Prostate gland (tissue), 2 donors: Measurements from ENCODE around the gene CPLX1. TPM values are rescaled to one million over a fixed set of nuclear protein-coding genes. Genes with fewer than 3 reads are reported as not detected.

Experiments used
- DNase-seq: peaks from one replicate; pipeline ENCODE4 v3.0.0-alpha.2; 2019; ENCODE audit warnings: low spot score
- H3K27ac ChIP-seq, 2 donors: fragments of 200-600 bp; sonication (generic); 2 replicates each; pipeline ENCODE4 v1.5.1; 2017 to 2019
- H3K27me3 ChIP-seq: fragments of 200-600 bp; sonication (generic); replicated peaks from 2 replicates; pipeline ENCODE4 v1.5.1; 2019; ENCODE audit not compliant: insufficient read depth
- H3K36me3 ChIP-seq, 2 donors: fragments of 200-600 bp; sonication (generic); 1 replicate in 1 of 2; 2 replicates in 1 of 2; pipeline versions ENCODE4 v1.5.1 to v1.8.1; 2017 to 2019
- H3K4me1 ChIP-seq: fragments of 200-600 bp; sonication (generic); replicated peaks from 2 replicates; pipeline ENCODE4 v1.5.1; 2019
- H3K4me3 ChIP-seq, 2 donors: fragments of 200-600 bp; sonication (generic); 2 replicates each; pipeline ENCODE4 v1.5.1; 2017 to 2019
- H3K9me3 ChIP-seq: fragments of 200-600 bp; sonication (generic); 2 replicates; pipeline ENCODE4 v1.5.1; 2017
- CTCF ChIP-seq, 4 experiments: fragments of 200-600 bp in 2 of 4; fragments of 450-650 bp in 2 of 4; sonication (generic) in 2 of 4; IDR thresholded peaks; 1 replicate in 3 of 4; 2 replicates in 1 of 4; pipeline ENCODE4 v1.5.1; 2016 to 2019; ENCODE audit warnings: antibody characterized with exemption in 4 of 4, mild to moderate bottlenecking in 2 of 4, moderate library complexity in 2 of 4
- POLR2A ChIP-seq: fragments of 450-650 bp; IDR thresholded peaks from one replicate; pipeline ENCODE4 v1.6.1; 2016; ENCODE audit warnings: antibody characterized with exemption, mild to moderate bottlenecking
- POLR2AphosphoS5 ChIP-seq: sonication (generic); formaldehyde crosslinking; IDR thresholded peaks from one replicate; pipeline ENCODE4 v1.6.1; 2017; ENCODE audit warnings: antibody characterized with exemption
- WGBS: methylation state at CpG from one replicate; pipeline ENCODE4 v1.1.5; 2018; 5-methylcytosine and 5-hydroxymethylcytosine counted together
- intact Hi-C: fragments of 100-400 bp; cut with DNase I; formaldehyde crosslinking; loops from one replicate; pipeline ENCODE4 v1.14.2; 2022
- total RNA-seq, 2 donors: library from RNA; depleted of rRNA; stranded (reverse); fragments of >200 nt; gene quantifications; one replicate each; pipeline ENCODE4 v1.1.0, GENCODE V29; 2016

The CPLX1 gene
- total RNA-seq, 2 donors from 2014 or later, result 2.5 to 4.4 TPM

GRCh38 chr4:871484-871883 lies 45.6 kb upstream of the CPLX1 start:
- H3K27ac ChIP-seq, result no peak overlapping the region
- H3K9me3 ChIP-seq, result no peaks in the 10 kb centered on the region
- no peaks in the 10 kb centered on the region for H3K4me1 ChIP-seq
- H3K36me3 ChIP-seq, result peaks cover 0 to 6% of the 10 kb centered on the region in 2 donors
- H3K27me3 ChIP-seq, result no peaks in the 10 kb centered on the region
- 82% methylated on average over 9 of the region's 9 CpGs for WGBS
- no peak overlapping the region for H3K4me3 ChIP-seq
- TF ChIP-seq POLR2AphosphoS5, result no peak
- TF ChIP-seq POLR2A, result no peak
- no peak for TF ChIP-seq CTCF (IDR thresholded peaks at IDR 0.05)
- no peak for DNase-seq
- intact Hi-C loops, result no loop called here

GRCh38 chr4:870951-871350 lies 45.0 kb upstream of the CPLX1 start:
- intact Hi-C loops, result no loop called here
- no peak overlapping the region for H3K4me3 ChIP-seq
- 89% methylated on average over 20 of the region's 20 CpGs for WGBS
- no peak for TF ChIP-seq POLR2A
- no peak for TF ChIP-seq POLR2AphosphoS5
- no peak for TF ChIP-seq CTCF (IDR thresholded peaks at IDR 0.05)
- H3K27ac ChIP-seq, result no peak overlapping the region
- peaks cover 0 to 6% of the 10 kb centered on the region in 2 donors for H3K36me3 ChIP-seq
- H3K9me3 ChIP-seq, result no peaks in the 10 kb centered on the region
- H3K27me3 ChIP-seq, result no peaks in the 10 kb centered on the region
- no peak for DNase-seq
- H3K4me1 ChIP-seq, result no peaks in the 10 kb centered on the region

GRCh38 chr4:869776-870175 lies 43.8 kb upstream of the CPLX1 start:
- Histone ChIP-seq H3K9me3 (no peaks in the 10 kb centered on the region), H3K36me3 (peaks cover 0 to 10% of the 10 kb centered on the region in 2 donors), H3K4me3 (no peak overlapping the region), H3K4me1 (no peaks in the 10 kb centered on the region), H3K27ac (no peak overlapping the region), H3K27me3 (no peaks in the 10 kb centered on the region)
- no peak for DNase-seq
- intact Hi-C loops, result no loop called here
- whole genome bisulfite sequencing, result 97% methylated on average over 15 of the region's 15 CpGs
- TF ChIP-seq CTCF (IDR thresholded peaks at IDR 0.05), result no peak
- TF ChIP-seq POLR2AphosphoS5, result no peak
- TF ChIP-seq POLR2A, result no peak

GRCh38 chr4:868421-868820 lies 42.5 kb upstream of the CPLX1 start:
- Histone ChIP-seq H3K9me3 (no peaks in the 10 kb centered on the region), H3K36me3 (peaks cover 0 to 20% of the 10 kb centered on the region in 2 donors), H3K27ac (no peak overlapping the region), H3K4me3 (no peak overlapping the region), H3K4me1 (no peaks in the 10 kb centered on the region), H3K27me3 (no peaks in the 10 kb centered on the region)
- 96% methylated on average over 21 of the region's 21 CpGs for WGBS
- intact Hi-C loops, result no loop called here
- DNase-seq, result no peak
- TF ChIP-seq CTCF (IDR thresholded peaks at IDR 0.05) (no peak), POLR2A (no peak)

- peaks cover 0 to 20% of the 10 kb centered on the region in 2 donors for H3K36me3 ChIP-seq
- WGBS, result 89% methylated on average over 21 of the region's 26 CpGs
Observed at GRCh38 chr4:867526-868250, 41.8 kb upstream of the CPLX1 start.

More at GRCh38 chr4:867526-868250, 41.8 kb upstream of the CPLX1 start:
- Histone ChIP-seq H3K4me1 (no peaks in the 10 kb centered on the region), H3K27ac (no peak overlapping the region), H3K9me3 (no peaks in the 10 kb centered on the region), H3K27me3 (no peaks in the 10 kb centered on the region), H3K4me3 (no peak overlapping the region)
- TF ChIP-seq POLR2A (no peak), POLR2AphosphoS5 (no peak), CTCF (IDR thresholded peaks at IDR 0.05) (no peak)
- intact Hi-C loops, result no loop called here
- no peak for DNase-seq
